ENCODE data around the gene AFMID. TPM values are rescaled to one million over a fixed set of nuclear protein-coding genes. Genes with fewer than 3 reads are reported as not detected.
A peak's percentile ranks its signal among the peaks of the same experiment; 100 is the strongest.

The AFMID gene
- total RNA-seq, 1 experiment from 2014 or later = 45.1 TPM

DNA sequence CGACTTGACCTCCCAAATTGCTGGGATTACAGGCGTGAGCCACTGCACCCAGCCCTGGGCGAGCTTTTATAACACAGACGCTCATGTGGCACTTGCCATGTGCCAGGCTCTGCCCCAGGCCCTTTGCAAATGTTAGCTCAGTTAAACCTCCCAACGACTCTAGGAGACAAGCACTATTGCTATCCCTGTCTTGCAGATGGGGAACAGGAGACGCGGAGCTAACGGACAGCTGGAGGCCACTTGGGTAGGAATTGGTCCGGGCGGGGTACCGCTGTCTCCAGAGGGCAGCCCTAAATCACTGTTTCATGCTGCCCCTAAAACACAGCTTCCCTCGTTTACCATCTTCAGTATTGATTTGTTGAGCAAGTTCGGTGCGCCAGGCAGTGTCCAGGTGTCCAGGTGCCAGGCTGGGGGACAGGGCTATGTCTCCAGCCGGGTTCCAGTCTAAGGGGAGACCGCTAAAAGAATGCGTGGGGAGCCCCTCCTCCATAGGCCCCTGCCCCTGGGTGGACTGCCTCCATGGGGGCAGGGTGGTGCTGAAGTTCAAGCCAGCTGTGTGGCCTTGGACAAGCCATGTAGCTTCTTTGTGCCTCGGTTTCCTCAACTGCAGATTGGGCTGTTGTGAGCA, 68.0 kb downstream of the AFMID start (continued):
- TF ChIP-seq ZNF396 (CRISPR knock-in tag; IDR thresholded peaks at IDR 0.05; ENCODE audit: borderline replicate concordance) = no peak
- TF ChIP-seq, protein P1, sequence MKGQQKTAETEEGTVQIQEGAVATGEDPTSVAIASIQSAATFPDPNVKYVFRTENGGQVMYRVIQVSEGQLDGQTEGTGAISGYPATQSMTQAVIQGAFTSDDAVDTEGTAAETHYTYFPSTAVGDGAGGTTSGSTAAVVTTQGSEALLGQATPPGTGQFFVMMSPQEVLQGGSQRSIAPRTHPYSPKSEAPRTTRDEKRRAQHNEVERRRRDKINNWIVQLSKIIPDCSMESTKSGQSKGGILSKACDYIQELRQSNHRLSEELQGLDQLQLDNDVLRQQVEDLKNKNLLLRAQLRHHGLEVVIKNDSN (CRISPR knock-in tag; IDR thresholded peaks at IDR 0.05) = no peak
- no peak for TF ChIP-seq NFATC4 (CRISPR knock-in tag; IDR thresholded peaks at IDR 0.05)
- TF ChIP-seq, protein P2, sequence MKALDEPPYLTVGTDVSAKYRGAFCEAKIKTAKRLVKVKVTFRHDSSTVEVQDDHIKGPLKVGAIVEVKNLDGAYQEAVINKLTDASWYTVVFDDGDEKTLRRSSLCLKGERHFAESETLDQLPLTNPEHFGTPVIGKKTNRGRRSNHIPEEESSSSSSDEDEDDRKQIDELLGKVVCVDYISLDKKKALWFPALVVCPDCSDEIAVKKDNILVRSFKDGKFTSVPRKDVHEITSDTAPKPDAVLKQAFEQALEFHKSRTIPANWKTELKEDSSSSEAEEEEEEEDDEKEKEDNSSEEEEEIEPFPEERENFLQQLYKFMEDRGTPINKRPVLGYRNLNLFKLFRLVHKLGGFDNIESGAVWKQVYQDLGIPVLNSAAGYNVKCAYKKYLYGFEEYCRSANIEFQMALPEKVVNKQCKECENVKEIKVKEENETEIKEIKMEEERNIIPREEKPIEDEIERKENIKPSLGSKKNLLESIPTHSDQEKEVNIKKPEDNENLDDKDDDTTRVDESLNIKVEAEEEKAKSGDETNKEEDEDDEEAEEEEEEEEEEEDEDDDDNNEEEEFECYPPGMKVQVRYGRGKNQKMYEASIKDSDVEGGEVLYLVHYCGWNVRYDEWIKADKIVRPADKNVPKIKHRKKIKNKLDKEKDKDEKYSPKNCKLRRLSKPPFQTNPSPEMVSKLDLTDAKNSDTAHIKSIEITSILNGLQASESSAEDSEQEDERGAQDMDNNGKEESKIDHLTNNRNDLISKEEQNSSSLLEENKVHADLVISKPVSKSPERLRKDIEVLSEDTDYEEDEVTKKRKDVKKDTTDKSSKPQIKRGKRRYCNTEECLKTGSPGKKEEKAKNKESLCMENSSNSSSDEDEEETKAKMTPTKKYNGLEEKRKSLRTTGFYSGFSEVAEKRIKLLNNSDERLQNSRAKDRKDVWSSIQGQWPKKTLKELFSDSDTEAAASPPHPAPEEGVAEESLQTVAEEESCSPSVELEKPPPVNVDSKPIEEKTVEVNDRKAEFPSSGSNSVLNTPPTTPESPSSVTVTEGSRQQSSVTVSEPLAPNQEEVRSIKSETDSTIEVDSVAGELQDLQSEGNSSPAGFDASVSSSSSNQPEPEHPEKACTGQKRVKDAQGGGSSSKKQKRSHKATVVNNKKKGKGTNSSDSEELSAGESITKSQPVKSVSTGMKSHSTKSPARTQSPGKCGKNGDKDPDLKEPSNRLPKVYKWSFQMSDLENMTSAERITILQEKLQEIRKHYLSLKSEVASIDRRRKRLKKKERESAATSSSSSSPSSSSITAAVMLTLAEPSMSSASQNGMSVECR (CRISPR knock-in tag; IDR thresholded peaks at IDR 0.05; ENCODE audit: borderline replicate concordance) = no peak

DNA sequence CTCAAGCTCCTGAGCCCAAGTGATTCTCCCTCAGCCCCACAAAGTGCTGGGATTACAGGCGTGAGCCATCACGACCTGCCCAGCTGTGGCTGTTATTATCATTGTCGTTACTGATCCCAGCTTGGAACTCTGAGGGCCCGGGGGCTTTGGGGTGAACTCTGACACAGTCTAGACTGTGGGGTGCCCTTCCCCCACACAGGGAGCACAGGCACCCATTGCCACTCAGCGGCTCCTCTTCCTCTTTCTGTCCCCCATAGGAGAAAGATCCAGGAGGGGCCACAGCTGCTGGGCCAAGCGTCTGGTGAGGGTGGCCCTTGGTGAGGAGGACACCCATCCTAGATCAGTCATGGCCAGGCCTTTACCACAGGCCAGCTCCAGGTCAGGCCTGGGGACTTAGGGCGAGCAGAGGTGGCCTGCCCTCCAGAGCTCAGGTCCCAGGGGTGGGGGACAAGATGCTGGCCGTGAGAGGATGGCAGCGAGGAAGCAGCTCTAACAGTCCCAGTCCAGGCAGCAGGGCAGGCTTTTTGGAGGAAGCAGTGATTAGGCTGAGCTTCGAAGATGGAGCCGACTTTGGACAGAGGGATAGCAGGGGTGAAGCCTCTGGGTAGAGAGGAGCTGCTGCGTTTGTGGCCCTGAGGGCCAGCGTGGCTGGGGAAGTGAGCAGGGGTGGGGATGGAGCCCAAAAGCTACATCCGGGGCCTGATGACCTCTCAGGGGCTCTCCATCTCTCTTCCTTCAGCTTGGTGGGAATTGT, 69.0 kb downstream of the AFMID start:
- no peaks in the 10 kb centered on the region for H3K27me3 Mint-ChIP-seq (ENCODE audit: low read depth)
- no peak for DNase-seq (ENCODE audit: low spot score)
- POLR2A ChIA-PET = no interaction called here
- peaks cover 27% of the 10 kb centered on the region for H3K4me1 Mint-ChIP-seq
- ATAC-seq = no peak
- H3K9me3 Mint-ChIP-seq = no peaks in the 10 kb centered on the region
- TF ChIP-seq, protein P3, sequence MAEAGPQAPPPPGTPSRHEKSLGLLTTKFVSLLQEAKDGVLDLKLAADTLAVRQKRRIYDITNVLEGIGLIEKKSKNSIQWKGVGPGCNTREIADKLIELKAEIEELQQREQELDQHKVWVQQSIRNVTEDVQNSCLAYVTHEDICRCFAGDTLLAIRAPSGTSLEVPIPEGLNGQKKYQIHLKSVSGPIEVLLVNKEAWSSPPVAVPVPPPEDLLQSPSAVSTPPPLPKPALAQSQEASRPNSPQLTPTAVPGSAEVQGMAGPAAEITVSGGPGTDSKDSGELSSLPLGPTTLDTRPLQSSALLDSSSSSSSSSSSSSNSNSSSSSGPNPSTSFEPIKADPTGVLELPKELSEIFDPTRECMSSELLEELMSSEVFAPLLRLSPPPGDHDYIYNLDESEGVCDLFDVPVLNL (CRISPR knock-in tag; IDR thresholded peaks at IDR 0.05; ENCODE audit: borderline replicate concordance, low read depth) = no peak
- TF ChIP-seq RELA (CRISPR knock-in tag; IDR thresholded peaks at IDR 0.05; ENCODE audit: borderline replicate concordance) = 0 out of 2 replicates have a peak, but pooled peaks have one; percentile 34
- no peak overlapping the region for H3K27ac Mint-ChIP-seq
- H3K4me3 Mint-ChIP-seq = no peak overlapping the region
- H3K36me3 Mint-ChIP-seq = no peaks in the 10 kb centered on the region
- CTCF ChIA-PET = interaction anchor here (0.9 to 4.1 kb wide), 6 partner anchors 13 to 156 kb away, joined by 3 to 17 read pairs (median 4); no protein-coding TSS in a partner anchor

DNA sequence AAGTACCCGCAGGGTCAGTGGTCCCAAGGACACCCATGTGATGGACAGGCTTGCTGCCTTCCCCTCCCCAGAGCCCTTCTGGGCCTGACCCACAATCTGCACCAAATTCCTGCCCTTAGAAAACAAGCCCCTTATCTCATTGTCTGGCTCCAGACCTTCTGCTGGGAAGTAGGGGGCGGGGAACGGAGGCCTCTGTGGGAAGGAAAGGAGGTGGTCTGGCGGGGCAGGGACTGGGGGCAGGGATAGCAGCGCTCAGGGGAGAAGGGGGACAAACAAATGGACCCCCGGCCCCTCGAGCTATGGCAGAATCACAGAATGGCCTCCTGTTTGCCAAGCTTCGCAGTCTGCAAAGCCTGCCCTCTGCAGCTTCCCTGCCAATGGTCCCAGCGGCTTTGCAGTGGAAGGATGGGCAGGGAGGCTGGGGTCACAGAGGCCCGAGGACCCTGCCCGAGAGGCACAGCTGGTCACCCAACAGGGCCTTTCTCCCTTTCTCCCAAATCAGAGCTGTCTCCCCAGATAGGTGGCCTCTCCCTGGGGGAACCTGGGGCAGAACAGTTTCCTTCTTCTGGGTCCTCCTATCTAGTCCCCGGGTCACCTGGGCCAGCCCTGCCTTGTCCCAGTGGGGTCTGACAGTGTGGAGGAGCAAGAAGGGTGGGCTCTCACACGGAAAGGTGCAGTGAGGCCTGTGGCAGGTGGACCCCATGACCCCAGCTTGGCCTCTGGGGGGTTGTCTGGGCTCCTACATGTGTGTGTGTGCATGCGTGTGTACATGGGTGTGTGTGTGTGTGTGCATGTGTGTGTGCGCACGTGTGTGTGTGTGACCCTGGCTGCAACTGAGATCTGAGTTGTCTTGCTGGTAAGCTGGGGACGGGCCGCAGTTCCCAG, 69.8 kb downstream of the AFMID start:
- H3K4me3 Mint-ChIP-seq = no peak overlapping the region
- no peaks in the 10 kb centered on the region for H3K36me3 Mint-ChIP-seq
- DNase-seq (ENCODE audit: low spot score) = no peak
- CTCF ChIA-PET = interaction anchor here (0.9 to 4.1 kb wide), 2 partner anchors 104 to 156 kb away, joined by 6 to 17 read pairs; no protein-coding TSS in a partner anchor
- POLR2A ChIA-PET = no interaction called here
- peaks cover 21% of the 10 kb centered on the region for H3K4me1 Mint-ChIP-seq
- H3K27me3 Mint-ChIP-seq (ENCODE audit: low read depth) = no peaks in the 10 kb centered on the region
- no peaks in the 10 kb centered on the region for H3K9me3 Mint-ChIP-seq
- ATAC-seq = no peak
- TF ChIP-seq IRF2 (CRISPR knock-in tag; IDR thresholded peaks at IDR 0.05; ENCODE audit: borderline replicate concordance, low read depth) = no peak
- no peak for TF ChIP-seq ZBTB21 (CRISPR knock-in tag; IDR thresholded peaks at IDR 0.05; ENCODE audit: borderline replicate concordance)
- TF ChIP-seq, protein P4, sequence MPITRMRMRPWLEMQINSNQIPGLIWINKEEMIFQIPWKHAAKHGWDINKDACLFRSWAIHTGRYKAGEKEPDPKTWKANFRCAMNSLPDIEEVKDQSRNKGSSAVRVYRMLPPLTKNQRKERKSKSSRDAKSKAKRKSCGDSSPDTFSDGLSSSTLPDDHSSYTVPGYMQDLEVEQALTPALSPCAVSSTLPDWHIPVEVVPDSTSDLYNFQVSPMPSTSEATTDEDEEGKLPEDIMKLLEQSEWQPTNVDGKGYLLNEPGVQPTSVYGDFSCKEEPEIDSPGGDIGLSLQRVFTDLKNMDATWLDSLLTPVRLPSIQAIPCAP (CRISPR knock-in tag; IDR thresholded peaks at IDR 0.05) = no peak
- TF ChIP-seq ZNF317 (CRISPR knock-in tag; IDR thresholded peaks at IDR 0.05; ENCODE audit: borderline replicate concordance, low read depth) = no peak
- TF ChIP-seq, protein P5, sequence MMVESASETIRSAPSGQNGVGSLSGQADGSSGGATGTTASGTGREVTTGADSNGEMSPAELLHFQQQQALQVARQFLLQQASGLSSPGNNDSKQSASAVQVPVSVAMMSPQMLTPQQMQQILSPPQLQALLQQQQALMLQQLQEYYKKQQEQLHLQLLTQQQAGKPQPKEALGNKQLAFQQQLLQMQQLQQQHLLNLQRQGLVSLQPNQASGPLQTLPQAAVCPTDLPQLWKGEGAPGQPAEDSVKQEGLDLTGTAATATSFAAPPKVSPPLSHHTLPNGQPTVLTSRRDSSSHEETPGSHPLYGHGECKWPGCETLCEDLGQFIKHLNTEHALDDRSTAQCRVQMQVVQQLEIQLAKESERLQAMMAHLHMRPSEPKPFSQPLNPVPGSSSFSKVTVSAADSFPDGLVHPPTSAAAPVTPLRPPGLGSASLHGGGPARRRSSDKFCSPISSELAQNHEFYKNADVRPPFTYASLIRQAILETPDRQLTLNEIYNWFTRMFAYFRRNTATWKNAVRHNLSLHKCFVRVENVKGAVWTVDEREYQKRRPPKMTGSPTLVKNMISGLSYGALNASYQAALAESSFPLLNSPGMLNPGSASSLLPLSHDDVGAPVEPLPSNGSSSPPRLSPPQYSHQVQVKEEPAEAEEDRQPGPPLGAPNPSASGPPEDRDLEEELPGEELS (CRISPR knock-in tag; IDR thresholded peaks at IDR 0.05) = no peak
- TF ChIP-seq ZNF121 (CRISPR knock-in tag; IDR thresholded peaks at IDR 0.05) = no peak
- TF ChIP-seq JUN (CRISPR knock-in tag; IDR thresholded peaks at IDR 0.05) = no peak
- no peak for TF ChIP-seq NR3C1 (CRISPR knock-in tag; conservative IDR thresholded peaks at IDR 0.05; ENCODE audit: low read depth)
- TF ChIP-seq, protein P6, sequence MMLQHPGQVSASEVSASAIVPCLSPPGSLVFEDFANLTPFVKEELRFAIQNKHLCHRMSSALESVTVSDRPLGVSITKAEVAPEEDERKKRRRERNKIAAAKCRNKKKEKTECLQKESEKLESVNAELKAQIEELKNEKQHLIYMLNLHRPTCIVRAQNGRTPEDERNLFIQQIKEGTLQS (CRISPR knock-in tag; conservative IDR thresholded peaks at IDR 0.05) = no peak
- TF ChIP-seq GTF2I (CRISPR knock-in tag; conservative IDR thresholded peaks at IDR 0.05) = no peak
- TF ChIP-seq, protein P7, sequence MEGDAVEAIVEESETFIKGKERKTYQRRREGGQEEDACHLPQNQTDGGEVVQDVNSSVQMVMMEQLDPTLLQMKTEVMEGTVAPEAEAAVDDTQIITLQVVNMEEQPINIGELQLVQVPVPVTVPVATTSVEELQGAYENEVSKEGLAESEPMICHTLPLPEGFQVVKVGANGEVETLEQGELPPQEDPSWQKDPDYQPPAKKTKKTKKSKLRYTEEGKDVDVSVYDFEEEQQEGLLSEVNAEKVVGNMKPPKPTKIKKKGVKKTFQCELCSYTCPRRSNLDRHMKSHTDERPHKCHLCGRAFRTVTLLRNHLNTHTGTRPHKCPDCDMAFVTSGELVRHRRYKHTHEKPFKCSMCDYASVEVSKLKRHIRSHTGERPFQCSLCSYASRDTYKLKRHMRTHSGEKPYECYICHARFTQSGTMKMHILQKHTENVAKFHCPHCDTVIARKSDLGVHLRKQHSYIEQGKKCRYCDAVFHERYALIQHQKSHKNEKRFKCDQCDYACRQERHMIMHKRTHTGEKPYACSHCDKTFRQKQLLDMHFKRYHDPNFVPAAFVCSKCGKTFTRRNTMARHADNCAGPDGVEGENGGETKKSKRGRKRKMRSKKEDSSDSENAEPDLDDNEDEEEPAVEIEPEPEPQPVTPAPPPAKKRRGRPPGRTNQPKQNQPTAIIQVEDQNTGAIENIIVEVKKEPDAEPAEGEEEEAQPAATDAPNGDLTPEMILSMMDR (IDR thresholded peaks at IDR 0.05) = no peak
- TF ChIP-seq ZNF423 (CRISPR knock-in tag; IDR thresholded peaks at IDR 0.05) = no peak
- H3K27ac Mint-ChIP-seq = no peak overlapping the region
